Measurements from ENCODE around the gene TMEM187.

Gene TMEM187, protein sequence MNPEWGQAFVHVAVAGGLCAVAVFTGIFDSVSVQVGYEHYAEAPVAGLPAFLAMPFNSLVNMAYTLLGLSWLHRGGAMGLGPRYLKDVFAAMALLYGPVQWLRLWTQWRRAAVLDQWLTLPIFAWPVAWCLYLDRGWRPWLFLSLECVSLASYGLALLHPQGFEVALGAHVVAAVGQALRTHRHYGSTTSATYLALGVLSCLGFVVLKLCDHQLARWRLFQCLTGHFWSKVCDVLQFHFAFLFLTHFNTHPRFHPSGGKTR

DNA sequence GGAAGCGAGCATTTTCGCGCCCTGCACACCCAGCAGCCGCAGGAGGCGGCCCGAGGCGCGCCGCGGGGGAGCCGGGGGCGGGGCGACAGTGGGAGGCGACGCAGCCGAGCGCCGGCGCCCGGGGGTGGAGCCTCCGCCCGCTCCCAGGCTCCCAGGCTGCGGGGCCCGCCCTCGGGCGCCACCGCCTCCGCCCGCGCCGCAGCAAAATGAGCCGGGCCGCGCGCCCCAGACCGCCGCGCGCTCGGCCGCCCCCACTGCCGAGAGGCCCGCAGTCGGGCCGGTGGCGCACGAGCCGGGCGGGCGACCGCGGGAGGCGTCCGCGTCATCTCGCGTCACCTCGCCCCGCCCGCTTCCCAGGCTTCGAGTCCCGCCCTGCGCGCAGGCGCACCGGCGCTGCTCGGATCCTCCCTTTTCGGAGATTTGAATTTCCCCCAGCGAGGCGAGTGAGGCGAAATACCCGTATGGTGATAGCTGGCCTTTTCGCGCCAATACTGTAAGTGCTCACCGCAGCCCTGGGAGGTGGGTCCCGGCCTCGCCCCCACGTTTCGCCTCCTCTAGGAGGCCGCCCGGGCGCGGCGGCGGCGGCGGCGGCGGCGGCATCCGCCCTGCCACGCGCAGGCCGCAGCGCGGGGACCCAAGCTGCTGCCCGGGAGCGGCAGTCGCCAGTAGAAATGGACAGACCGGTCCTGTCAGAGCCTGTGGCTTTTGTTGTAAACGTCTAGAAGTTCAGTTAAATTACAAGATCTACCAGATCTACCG, at the start of gene TMEM187:
TSS of gene TMEM187 (plus strand) at position 387 of the 759 bp plus-strand sequence. CDS start 9,309 bp downstream, outside the sequence.
- peak; percentile 94 for DNase-seq

DNA sequence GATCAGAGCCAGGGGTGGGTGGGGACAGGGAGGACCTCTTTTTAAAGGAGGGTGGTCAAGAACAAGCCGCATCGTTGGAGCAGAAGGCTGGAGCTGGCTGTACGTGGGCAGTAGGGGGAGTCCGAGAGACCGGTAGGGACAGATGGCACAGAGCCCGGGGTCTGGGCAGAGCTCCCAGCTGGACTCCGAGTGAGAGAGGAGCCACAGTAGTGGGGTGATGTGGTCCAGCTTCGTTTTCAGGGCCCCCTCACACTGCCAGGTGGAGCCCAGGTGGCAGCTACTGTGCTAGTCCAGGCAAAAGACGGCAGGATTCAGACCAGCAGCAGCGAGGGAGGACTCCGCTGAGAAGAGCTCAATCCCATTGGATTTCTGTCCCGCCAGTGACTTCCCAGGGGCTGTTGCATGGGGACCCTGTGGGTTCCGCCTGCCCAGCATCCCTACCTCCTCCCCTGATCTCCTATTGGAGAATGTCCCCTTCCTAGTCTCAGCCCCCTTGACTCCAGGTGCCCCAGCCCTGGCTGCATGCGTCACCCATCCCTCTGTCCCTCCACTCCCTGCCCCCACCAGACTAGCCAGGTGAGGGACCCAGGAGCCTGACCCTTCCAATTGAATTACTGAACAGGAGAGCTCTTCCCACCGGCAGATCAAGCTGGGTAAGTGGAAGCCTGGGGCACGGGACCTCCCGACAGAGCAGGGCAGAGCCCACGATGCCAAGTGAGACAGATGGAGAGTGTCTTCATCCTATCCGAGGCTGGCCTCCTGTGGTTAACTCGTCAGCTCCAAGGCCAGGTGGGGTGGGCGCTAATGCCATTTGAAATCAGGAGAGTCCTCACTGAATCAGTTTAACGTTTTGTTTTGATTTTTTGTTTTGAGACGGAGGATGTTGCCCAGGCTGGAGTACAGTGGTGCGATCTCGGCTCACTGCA, 49.4 kb upstream of the TMEM187 start:
- peak; percentile 12 for DNase-seq

DNA sequence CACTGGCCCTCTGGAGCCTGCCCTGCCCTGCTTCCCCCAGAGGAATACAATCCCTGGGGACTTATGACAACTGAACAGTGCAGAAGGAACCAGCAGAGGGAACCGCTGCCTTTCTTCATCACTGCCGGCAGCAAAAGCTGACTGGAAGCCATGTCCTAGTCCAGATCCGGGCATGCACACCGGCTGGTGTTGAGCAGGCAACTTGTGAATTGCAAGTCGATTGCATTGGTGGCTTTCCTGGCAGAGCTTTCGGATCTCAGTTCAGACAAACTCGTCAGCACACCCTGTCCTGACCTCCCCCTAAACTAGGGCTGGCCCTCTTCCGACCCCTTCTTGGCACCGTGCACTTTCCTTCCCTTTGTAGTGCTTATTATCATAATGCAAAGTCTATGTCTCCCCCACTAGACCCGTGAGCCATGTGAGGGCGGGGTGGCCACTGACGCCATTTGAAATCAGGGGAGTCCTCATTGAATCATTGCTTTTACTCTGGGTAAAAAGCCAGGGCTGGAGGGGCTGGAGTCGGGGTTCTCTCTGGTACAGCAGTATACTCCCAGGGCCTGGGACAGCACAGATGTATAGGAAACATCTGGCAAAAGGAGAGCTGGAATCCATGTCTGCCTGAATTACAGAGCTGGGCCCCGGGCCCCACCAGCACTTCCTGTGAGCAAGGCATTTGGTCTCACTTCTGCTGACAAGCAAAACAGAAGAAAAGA, 48.2 kb upstream of the TMEM187 start:
- peak; percentile 33 for DNase-seq

DNA sequence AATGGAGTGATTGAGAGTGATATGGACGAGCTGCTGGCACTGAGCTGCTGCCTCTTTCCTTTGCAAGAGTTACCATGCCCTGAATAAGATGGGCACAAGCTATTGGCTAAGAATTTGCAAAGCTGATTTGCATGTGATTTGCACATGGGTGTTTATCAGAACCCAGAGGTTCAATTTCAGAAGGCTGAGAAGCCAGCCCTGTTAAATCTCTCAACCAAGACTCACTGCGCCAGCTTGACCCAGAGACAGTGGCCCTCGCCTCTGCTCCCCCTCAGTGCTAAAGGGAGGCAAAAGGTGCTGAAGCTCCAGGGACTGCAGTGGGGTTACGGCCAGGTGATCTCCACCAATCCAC, 47.2 kb upstream of the TMEM187 start:
- no peak for DNase-seq

DNA sequence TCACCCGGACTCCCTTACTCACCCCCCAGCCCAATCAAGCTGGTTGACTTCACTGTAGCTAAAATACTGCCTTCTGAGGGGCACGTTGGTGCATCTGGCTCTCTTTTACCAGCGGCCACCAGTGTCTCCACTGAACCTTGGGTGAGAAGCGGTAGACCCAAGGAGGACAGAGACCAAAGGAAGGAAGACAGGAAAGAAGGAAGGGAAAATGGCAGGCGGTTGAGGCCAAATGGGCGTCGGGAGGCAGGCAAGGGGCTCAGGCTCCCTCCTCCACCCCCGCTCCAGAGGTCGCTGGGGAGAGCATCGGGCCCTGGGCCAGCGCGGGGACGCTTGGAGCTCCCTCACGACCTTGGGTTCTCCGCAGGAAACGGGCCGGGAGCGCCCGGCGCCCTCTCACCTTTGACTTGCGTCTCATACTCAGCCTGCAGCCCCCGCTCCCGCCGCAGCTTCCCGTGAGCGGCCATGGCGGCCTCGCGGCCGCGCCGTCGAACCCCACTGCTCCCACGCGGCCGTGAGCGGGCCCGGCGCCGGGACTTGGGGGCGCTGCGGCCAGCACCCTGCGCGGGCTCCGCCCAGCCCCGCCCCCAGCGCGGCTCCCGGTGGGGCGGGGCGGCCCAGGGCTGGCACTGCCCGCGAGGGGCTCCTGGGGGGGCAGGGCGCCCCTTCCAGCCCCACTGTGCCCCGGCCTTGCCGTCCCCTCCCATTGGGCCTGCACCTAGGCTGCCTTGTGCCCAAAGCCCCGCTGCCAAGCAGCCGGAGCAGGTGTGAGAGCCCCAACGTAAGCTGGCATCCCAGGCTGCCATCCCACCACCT, 46.6 kb upstream of the TMEM187 start, which contains the start of gene ARHGAP4:
TSS of gene ARHGAP4 (minus strand) at position 526 of the 813 bp plus-strand sequence. CDS start at position 464, 62 bp downstream.
- DNase-seq = peak; percentile 31

DNA sequence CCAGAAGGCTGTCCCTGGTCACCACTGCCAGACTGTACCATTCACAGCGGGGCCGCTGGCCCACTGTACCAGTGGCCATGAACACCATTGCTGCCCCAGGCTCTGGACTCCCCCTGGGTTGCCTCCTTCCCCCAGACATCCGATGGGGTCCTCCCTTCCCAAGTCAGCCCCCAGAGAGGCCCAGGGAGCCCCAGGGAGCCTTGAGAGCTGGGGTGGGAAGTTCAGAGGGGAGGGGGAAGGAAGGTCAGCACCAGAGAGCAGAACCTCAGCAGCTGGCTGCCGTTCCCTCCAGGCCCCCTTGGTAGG, 46.0 kb upstream of the TMEM187 start:
- DNase-seq = no peak

DNA sequence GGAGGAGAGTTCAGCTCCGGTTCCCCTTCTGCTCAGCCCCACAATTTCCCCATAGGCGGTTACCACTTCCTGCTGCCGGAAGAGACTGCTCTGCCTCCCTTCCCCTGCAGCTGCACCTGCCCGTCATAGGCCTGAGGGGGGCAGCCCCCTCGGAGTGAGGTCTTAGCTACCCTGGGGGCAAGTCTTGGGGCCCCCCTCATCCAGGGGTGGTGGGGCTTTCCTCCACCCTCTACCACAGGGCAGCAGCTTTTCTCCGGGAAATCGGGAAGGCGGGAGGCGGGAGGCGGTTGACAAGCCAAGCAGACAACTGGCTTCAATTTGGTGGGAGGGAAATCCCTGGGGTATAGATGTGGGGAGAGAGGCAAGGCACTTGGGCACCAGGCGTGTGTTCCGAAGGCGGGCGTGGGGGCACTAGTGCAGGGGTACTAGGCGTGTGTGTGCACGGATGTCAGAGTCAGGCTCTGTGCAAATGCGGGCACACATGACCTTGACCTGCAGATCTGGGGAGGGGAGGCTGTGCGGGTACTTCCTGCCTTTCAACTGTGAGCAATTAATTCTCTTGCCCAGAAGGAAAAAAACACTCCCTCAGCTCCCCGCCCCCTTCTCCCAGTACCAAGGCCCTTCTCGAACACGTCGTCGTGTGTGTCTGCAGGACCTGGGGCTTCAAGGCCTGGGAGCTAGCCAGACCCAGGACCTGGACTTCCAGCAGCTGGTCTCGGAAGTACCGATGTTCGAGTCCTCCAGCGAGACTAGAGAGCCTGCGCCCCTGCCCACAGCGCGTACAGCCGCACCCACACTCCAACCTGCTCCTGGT, 45.5 kb upstream of the TMEM187 start:
- DNase-seq = peak; percentile 79

DNA sequence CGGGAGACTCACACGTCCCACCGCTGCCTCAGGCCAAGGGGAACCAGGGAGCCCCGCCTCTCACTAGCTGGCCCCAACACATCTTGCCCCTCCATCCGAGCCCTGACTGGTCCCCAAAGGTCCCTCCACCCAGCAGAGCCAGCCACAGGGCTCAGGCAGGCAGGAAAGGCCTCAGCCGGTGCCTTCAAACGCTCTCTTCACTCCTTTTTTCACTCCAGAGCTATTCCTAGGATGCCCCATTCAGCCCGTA, 45.0 kb upstream of the TMEM187 start:
- DNase-seq = no peak

DNA sequence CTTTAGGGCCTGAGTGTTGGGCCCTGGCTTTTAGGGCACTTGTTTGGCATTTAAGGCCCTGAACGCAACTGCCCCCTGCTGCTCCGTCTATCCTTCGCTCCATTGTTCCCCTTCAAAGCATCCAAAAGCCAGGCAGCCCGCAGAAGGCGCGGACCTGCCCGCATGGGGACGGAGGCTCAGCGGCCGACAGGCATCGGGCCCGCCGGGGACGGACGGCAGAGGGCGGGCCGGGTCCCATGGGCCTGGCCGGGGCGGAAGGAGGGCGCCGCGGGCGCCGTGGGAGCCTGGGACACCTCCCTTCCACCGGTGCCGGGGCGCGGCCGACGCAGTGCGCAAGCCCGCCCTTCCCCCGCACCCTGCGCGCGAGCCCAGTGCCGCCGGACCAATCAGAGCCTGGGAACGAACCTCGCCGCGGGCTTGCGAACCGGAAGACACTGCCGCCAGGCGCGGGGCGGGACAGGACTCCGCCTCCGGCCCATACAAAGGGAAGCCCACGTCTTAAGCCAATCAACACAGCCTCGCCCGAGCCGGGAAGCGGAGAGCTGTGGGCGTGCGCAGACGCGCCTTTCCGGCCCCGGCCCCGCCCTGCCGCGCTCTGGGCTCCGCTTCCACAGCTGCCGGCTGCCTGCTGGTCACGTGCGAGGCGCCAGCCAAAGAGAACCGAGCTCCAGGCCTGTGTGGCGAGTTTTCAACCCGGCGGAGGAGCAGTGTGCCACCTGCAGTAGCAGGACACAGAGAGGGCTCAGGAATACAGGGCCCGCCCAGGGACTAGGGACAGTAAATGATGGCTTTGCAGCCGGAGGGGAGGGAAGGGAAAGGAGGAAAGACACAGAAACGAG, 44.4 kb upstream of the TMEM187 start:
- peak; percentile 98 for DNase-seq

DNA sequence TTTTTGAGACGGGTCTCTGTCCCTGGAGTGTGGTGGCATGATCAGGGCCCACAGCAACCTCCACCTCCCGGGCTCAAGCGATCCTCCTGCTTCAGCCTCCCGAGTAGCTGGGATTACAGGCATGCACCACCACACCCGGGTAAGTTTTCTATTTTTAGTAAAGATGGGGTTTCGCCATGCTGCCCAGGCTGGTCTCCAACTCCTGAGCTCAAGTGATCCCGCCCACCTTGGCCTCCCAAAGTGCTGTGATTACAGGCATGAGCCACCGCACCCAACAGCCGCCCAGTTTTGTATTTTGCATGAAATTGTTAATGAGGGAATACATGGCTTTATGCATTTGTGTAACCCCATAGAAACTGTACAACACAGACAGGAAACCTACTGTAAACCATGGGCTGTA, 43.7 kb upstream of the TMEM187 start:
- no peak for DNase-seq

DNA sequence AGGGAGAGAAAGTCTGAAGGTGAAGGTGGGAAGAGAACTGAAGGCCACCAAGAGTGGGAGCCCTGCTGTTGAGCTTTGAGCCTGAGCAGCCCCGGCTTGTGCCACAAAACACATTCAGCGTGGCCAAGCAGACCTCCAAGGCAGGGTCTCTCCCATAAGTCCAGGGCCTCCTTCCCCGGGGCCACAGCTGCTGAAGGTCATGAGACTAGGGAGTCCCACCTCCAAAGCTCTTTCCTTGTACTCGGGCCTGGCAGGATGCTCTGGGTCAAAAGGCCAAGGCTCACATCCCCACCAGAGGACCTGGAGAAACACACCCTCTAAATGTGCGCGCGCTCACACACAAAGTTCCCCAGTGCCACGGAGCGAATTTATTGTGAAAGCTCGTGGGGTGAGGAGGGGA, 43.0 kb upstream of the TMEM187 start:
- DNase-seq = no peak

DNA sequence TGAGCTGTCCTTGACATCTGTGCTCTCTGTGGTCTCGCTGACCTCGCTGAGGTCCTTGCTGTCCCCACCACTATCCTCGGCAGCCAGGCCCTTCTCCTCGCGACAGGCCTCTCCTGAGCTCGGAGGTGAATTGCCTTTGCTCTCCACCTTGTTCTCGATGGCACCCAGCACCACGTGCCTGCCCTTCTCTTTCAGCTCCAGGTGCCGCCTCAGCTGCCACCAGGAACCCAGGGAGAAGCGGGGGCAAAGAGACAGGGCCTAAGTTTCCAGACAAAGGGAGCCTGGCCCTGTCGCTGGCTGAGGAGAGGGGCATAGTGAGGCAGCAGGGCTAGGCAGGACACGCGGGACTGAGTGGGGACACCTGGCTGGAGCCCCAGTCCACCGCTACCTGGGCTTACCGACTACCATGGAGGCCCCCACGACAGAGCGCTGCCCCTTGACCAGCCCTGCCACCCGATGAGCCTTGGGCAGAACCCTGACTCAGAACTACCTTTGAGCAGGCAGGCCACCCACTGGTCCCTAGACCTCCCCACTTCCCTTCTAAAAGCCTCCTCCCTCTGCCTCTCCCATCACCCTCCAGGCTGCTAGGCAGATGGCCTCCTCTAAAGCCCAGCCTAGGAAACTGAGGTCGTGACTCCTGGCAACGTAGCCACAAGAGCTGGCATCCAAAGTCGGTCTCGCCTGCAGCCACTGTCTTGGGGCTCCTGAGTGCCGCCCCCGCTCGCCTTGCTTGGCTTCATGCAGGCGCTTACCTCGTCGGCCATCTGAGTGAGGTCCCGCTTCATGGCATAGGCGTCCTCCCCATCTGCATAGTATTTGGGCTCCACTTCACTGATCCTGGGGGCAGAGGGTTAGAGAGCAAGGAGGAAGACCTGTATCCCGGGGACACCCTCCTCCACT, 42.3 kb upstream of the TMEM187 start:
- DNase-seq = no peak

DNA sequence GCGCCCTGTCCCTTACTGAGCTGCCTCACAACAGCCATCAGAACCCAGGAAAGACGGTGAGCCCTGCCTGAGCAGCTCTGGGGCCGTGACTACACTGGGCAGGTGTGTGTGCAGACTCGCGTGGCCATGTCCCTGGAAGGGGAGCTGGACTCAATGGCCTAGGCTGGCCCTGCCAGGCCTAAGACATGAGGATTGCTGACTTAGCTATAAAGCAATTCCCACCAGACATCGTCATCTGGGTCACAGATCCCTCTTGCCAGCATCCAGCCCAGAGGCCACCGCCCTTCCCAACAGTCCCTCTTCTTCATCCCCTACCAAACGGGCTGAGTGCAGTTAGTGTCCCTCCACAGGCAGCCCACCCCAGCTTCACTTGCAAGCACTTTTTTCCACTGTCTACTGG, 41.4 kb upstream of the TMEM187 start:
- no peak for DNase-seq

DNA sequence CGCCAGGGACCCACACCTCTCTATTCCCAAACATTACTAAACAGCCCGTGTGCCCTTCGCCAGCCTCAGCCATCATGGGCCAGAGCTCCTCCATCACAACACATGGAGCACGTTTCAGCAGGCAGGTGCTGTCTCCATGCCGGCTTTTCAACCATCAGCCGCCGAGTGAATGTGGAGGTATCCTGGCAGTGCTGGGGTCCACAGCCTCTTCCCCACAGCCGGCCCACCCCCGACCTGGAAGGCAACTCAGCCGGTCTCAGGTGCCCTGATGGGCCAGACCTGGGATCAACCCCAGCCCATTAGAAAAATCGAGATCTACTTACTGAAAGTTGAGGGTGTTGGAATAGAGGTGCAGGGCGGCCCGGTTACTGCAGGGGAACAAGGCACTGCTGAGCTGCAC, 40.8 kb upstream of the TMEM187 start:
- DNase-seq = no peak

DNA sequence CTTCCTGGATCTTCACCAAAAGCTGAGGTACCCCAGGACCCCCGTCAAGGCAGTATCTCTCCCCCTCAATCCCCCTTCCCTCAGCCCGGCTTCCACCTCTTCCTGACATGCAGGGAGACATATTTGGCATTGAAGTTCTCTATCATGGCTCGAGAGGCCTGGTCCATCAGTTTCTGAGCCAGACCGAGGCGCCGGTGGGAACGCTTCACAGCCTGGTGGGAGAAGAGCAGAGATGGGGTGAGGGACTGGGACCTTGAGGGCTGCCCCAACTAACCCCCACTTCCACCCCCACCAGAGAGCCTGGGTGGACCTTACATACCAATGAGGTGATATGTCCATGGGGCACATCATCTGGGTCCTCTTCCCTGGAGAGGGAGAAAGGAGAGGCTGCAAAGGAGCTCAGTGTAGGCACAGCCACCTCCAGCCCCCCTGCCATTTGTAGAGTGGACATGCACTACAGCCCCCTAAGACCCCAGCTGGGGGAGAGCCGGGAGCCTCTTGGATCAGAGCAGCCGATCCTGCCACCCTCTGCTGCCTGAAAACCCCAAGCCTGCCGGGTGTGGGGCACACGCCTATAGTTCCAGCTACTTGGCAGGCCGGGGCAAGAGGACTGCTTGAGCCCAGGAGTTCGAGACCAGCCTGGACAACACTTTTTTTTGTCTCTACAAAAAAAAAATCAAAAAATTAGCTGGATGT, 40.2 kb upstream of the TMEM187 start:
- no peak for DNase-seq

DNA sequence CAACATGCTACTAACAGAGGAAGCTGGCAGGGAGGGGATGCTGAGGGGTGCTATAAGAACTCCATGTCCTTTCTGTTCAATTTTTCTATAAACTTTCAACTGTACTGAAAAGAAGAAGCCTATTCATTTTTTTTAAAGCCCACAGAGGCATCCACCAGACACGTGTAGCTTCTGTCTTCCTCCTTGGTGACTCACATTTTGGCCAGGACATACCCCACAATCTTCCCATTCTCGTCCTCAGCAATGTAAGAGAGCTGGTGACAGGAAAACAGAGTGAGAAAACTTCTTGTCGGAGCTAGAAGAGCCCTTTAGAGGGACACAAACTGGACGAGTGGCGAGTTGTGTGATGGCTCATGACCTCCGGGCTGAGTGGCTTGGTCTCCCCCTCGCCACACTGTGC, 38.8 kb upstream of the TMEM187 start:
- no peak for DNase-seq

DNA sequence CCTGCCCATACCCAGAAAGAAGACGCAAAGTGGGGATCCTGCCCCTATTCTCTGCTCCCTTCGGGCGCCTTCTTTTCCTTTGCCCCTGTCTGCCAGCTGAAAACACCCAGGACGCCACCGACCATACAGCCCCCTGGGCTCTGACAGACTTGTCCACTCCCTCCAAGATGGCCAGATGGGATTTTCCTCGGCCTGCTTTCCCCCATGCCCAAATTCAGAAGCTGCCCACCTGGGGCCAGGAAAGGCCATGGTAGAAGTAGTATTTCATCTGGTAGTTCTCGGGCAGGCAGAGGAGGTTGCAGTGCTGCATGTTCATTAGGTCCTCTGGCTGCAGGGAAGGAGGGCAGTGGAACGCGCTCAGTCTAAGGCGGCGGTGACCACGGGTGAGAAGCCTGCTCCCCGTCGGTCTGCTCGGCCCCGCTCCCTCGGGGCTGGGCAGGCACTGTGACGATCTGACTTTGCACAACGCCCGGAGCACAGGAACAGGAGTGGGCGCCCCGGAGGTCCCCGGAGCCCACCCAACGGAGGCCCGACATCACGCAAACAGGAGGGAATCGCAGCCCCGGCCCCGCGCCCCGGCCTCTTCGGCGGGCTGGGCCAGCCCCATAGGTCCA, 38.3 kb upstream of the TMEM187 start:
- DNase-seq = no peak

DNA sequence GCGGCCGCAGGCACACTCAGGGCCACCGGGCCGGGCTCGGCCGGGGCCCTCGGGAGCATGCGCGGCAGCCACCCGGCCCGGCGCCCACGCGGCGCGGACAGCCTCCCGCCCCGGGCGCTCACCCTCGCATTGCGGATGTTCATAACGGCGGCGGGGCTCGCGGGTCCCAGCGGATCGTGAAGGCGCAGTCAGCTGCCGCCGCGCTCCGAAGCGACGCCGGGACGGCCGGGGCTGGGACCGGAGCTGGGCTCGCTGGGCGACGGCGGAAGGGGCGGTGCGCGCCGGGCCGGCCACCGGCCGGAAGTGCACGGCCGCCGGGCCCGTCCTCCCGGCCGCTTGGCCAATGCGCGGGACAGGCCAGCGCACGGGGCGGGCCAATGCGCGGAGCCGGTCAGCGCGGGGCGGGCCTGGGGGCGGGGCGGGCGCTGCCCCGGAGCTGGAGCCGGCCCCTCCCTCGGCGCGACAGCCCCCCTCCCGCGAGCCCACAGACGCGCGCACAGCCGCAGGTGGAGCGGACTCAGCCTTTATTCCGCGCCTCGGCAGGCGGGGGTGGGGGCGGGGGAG, 37.7 kb upstream of the TMEM187 start, which contains the start of gene NAA10:
TSS of gene NAA10 (minus strand) at position 276 of the 564 bp plus-strand sequence. CDS start at position 143, 133 bp downstream.
- DNase-seq = peak; percentile 80

All from NCI-H146 (cell line).